HepG2 (cell line): ENCODE results near the gene ELOVL7. TPM values are rescaled to one million over a fixed set of nuclear protein-coding genes. Genes with fewer than 3 reads are reported as not detected.

Experiments used
- JUN ChIP-seq: sonication (generic); formaldehyde crosslinking; IDR thresholded peaks from 2 replicates; pipeline ENCODE4 v1.4.0; 2020; ENCODE audit warnings: mild to moderate bottlenecking, missing genetic modification reagents
- MAFF ChIP-seq: IDR thresholded peaks from 2 replicates; pipeline ENCODE4 v1.6.1; 2011; ENCODE audit warnings: low read depth, low read length, improper control_type of control experiment
- MED1 ChIP-seq: sonication (generic); formaldehyde crosslinking; IDR thresholded peaks from 2 replicates; pipeline ENCODE4 v1.4.0; 2020; ENCODE audit warnings: missing genetic modification reagents
- ZNF362 ChIP-seq: sonication (generic); formaldehyde crosslinking; IDR thresholded peaks from 2 replicates; pipeline ENCODE4 v1.4.0; 2020; ENCODE audit warnings: missing genetic modification reagents, mild to moderate bottlenecking, borderline replicate concordance
- polyA plus RNA-seq, 8 experiments: library from polyadenylated mRNA; depleted of rRNA in 3 of 8; stranded (reverse) in 7 of 8; unstranded in 1 of 8; fragments of >200 nt; fragmentation: Illumina TruSeq in 4 of 8; extraction: Trizol in 4 of 8; gene quantifications; 2 replicates each; pipeline versions ENCODE4 v1.2.1 to v1.2.3, GENCODE V29; 2011 to 2016; ENCODE audit warnings: low read depth in 4 of 8, missing spikeins in 1 of 8, mixed read lengths in 1 of 8; ENCODE audit not compliant: insufficient read depth in 1 of 8
- total RNA-seq, 5 experiments: library from RNA; depleted of rRNA; stranded (reverse); fragments of >200 nt; fragmentation: Illumina TruSeq; extraction: Trizol; gene quantifications; 2 replicates each; pipeline ENCODE4 v1.2.3, GENCODE V29; 2016; ENCODE audit warnings: low read depth in 1 of 5
- TF ChIP-seq, protein P1 (sequence below): sonication (generic); formaldehyde crosslinking; IDR thresholded peaks from 2 replicates; pipeline ENCODE4 v1.4.0; 2020; ENCODE audit warnings: missing genetic modification reagents
- TF ChIP-seq, protein P2 (sequence below): sonication (generic); formaldehyde crosslinking; IDR thresholded peaks from 2 replicates; pipeline ENCODE4 v1.4.0; 2020; ENCODE audit warnings: missing genetic modification reagents
- TF ChIP-seq, protein P3 (sequence below): sonication (generic); formaldehyde crosslinking; IDR thresholded peaks from 2 replicates; pipeline ENCODE4 v1.4.0; 2020; ENCODE audit warnings: missing genetic modification reagents

ELOVL7 gene
- total and polyA plus RNA-seq, 2 of the 13 experiments (the other 11 are each of a cell fraction or from before 2014, with no cell fraction given) = 4.5 to 7.3 TPM

DNA sequence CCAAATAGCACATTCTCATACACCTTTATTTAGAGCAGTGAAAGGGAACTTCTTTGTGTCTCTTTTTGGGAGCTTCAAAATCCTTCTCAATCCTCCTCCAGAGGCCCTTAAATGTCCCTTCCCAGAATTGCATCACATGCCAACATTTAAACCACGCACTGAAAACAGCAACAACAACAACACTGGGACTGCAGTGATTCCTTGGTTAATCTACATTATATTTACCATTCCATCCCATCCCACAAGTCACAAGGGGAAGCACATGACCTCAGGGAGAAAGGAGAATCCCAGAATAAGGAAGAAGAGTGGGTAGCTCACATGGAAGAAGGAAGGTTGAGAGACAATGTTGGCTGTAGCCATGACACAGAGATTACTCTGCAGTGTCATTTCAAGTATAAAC is 41.1 kb downstream of the ELOVL7 start (continued):
- TF ChIP-seq, protein P1, sequence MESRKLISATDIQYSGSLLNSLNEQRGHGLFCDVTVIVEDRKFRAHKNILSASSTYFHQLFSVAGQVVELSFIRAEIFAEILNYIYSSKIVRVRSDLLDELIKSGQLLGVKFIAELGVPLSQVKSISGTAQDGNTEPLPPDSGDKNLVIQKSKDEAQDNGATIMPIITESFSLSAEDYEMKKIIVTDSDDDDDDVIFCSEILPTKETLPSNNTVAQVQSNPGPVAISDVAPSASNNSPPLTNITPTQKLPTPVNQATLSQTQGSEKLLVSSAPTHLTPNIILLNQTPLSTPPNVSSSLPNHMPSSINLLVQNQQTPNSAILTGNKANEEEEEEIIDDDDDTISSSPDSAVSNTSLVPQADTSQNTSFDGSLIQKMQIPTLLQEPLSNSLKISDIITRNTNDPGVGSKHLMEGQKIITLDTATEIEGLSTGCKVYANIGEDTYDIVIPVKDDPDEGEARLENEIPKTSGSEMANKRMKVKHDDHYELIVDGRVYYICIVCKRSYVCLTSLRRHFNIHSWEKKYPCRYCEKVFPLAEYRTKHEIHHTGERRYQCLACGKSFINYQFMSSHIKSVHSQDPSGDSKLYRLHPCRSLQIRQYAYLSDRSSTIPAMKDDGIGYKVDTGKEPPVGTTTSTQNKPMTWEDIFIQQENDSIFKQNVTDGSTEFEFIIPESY (CRISPR knock-in tag) = no peak
- no peak for TF ChIP-seq ZNF362 (CRISPR knock-in tag)
- no peak for TF ChIP-seq MAFF
- TF ChIP-seq, protein P2, sequence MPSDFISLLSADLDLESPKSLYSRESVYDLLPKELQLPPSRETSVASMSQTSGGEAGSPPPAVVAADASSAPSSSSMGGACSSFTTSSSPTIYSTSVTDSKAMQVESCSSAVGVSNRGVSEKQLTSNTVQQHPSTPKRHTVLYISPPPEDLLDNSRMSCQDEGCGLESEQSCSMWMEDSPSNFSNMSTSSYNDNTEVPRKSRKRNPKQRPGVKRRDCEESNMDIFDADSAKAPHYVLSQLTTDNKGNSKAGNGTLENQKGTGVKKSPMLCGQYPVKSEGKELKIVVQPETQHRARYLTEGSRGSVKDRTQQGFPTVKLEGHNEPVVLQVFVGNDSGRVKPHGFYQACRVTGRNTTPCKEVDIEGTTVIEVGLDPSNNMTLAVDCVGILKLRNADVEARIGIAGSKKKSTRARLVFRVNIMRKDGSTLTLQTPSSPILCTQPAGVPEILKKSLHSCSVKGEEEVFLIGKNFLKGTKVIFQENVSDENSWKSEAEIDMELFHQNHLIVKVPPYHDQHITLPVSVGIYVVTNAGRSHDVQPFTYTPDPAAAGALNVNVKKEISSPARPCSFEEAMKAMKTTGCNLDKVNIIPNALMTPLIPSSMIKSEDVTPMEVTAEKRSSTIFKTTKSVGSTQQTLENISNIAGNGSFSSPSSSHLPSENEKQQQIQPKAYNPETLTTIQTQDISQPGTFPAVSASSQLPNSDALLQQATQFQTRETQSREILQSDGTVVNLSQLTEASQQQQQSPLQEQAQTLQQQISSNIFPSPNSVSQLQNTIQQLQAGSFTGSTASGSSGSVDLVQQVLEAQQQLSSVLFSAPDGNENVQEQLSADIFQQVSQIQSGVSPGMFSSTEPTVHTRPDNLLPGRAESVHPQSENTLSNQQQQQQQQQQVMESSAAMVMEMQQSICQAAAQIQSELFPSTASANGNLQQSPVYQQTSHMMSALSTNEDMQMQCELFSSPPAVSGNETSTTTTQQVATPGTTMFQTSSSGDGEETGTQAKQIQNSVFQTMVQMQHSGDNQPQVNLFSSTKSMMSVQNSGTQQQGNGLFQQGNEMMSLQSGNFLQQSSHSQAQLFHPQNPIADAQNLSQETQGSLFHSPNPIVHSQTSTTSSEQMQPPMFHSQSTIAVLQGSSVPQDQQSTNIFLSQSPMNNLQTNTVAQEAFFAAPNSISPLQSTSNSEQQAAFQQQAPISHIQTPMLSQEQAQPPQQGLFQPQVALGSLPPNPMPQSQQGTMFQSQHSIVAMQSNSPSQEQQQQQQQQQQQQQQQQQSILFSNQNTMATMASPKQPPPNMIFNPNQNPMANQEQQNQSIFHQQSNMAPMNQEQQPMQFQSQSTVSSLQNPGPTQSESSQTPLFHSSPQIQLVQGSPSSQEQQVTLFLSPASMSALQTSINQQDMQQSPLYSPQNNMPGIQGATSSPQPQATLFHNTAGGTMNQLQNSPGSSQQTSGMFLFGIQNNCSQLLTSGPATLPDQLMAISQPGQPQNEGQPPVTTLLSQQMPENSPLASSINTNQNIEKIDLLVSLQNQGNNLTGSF (CRISPR knock-in tag) = no peak
- TF ChIP-seq, protein P3, sequence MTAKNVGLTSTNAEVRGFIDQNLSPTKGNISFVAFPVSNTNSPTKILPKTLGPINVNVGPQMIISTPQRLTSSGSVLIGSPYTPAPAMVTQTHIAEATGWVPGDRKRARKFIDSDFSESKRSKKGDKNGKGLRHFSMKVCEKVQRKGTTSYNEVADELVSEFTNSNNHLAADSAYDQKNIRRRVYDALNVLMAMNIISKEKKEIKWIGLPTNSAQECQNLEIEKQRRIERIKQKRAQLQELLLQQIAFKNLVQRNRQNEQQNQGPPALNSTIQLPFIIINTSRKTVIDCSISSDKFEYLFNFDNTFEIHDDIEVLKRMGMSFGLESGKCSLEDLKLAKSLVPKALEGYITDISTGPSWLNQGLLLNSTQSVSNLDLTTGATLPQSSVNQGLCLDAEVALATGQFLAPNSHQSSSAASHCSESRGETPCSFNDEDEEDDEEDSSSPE (CRISPR knock-in tag) = no peak
- TF ChIP-seq JUN (CRISPR knock-in tag) = no peak
- no peak for TF ChIP-seq MED1
- TF ChIP-seq, all 625 proteins: peak for 0
